Posterior vena cava (tissue), 2 donors: ENCODE results near the gene GLIS1. TPM values are rescaled to one million over a fixed set of nuclear protein-coding genes. Genes with fewer than 3 reads are reported as not detected.

ENCODE experiments used
- DNase-seq: peaks from one replicate; pipeline ENCODE4 v3.0.0-alpha.2; 2020; ENCODE audit warnings: low spot score
- intact Hi-C, 2 donors: fragments of 100-400 bp; cut with DNase I; formaldehyde crosslinking; loops; one replicate each; pipeline versions ENCODE4 v1.14.1 to v1.14.2; 2022 to 2023
- total RNA-seq, 2 donors: library from RNA; stranded (reverse); fragmentation: NEBNext Ultra II Directional; extraction: Animal tissue kit (Norgen Biotek cat#: 25700); gene quantifications; one replicate each; pipeline ENCODE4 v1.2.1, GENCODE V29; 2021
- donor health status: DM: yes; HTN: yes; CAD: no.
- donor health status: DM: yes; HTN: yes; CAD: no.

The GLIS1 gene
- total RNA-seq, 2 donors from 2014 or later = 0.74 to 1.7 TPM

DNA sequence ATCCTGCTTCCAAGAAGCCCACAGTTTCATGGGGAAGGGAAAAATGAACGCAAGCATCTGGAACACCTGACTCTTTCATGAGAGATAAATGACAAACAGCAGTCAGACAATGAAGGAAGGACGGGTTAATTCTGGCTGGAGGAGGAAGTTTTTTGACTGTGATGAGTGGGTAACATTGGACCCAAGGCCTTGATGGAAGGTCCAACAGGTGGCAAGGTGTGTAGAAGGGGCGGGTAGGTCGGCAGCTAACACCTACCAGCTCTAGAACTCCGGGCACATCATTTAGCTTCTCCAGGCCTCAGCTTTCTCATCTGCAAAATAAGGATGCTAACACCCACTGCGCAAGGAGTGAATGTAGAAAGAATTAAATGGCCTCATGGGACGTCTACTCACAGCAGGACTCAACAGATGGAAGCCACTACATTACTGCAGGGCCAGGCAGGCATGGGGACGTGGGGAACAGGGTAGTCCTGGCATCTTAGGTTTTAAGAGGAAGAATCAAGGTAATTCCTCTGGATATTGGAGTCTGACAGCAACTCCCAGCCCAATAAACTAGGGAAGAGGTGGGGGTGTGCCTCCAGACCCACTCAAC, 12.9 kb downstream of the GLIS1 start:
- intact Hi-C loops = no loop called here
- no peak for DNase-seq

DNA sequence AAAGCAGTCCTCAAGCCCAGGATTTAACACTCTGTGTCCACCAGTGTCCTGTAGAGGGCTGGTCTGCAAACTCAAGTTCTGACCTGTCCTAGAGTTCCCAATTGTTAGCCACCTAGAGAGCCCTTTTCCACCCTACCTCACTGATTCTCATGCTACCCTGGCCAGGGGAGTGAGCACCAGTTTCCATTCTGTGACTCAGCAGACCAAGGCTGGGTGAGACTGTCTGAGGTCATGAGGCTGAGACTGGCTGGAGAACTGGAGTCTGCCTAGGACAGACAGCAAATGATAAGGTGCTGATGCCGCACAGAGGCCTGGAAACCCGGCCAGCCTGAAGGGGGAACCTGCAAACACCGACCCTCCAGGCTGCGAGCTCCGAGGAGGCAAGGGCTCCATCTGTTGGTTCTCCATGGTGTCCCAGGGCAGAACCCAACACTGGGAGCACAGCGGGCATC, 13.7 kb downstream of the GLIS1 start:
- intact Hi-C loops = no loop called here
- DNase-seq = no peak

DNA sequence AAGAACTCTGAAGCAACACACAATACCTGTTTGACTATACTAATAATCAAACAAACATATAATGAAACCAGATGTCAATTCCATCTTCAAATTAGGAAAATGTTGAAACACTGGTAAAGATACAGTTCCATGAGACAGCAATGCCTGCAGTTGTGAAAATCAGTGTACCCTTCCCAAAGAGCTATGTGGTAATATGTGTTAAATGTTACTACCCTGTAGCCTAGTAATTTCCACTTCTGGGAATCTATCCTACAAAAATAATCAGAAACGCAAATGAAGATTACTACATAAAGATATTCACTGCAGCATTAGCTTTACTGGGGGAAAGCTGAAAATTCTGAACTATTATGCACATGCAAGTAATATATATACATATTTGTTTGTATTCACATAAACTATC, 16.9 kb downstream of the GLIS1 start:
- DNase-seq = no peak
- intact Hi-C loops = no loop called here

DNA sequence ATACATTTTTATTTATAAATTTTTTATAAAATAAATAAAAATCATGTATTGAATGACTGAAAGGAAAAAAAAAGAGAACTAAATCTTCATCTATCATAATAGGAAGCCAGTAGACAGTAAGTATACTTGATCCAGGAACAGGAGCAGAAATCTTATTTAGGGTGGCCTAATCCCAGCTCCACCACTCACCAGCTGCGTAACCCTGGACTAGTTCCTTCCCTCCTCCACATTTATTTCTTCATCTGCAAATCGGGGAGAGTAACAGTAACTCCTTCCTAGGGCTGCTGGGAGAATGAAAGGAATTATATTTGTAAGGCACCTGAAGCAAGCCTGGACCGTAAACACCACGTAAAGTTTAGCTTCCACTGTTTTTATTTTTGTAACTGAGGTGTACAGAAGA, 17.9 kb downstream of the GLIS1 start:
- DNase-seq = no peak
- intact Hi-C loops = no loop called here

DNA sequence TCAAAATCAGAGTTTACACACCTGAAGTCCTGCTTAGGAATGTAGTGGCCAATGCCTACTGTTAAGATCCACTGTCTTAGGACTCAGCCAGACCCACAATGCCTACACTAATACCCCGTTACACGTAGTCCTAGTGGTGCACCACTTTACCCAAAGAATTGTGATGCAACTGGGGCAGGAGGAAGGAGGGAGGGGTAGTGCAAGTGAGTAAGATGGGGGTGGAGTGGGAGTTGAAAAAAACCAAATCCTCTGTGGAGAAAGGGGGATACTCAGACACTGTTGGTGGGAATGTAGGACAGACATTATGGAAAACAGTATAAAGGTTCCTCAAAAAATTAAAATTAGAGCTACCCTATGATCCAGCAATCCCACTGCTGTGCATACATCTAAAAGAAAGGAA, 19.5 kb downstream of the GLIS1 start:
- intact Hi-C loops = no loop called here

DNA sequence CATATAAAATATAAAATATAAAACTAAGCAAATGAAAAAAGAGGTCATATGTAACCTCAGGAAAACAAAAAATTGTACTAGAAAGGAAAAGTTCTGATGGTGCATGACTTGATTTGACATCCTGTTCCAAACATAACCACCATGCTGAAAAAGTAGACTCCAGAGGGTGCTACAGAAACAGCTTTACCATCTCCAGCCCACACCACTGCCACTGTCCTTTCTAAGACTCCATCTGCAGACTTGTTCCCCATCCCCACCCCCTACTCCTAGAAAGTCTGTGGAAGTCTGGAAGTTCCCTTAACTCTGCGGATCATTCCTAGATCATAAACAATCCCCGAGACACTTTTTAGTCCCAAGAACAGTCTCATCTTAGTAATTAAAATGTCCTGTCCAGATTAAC, 20.5 kb downstream of the GLIS1 start:
- no peak for DNase-seq
- intact Hi-C loops = no loop called here

More for the DNA sequence above, 19.5 kb downstream of the GLIS1 start:
- no peak for DNase-seq

DNA sequence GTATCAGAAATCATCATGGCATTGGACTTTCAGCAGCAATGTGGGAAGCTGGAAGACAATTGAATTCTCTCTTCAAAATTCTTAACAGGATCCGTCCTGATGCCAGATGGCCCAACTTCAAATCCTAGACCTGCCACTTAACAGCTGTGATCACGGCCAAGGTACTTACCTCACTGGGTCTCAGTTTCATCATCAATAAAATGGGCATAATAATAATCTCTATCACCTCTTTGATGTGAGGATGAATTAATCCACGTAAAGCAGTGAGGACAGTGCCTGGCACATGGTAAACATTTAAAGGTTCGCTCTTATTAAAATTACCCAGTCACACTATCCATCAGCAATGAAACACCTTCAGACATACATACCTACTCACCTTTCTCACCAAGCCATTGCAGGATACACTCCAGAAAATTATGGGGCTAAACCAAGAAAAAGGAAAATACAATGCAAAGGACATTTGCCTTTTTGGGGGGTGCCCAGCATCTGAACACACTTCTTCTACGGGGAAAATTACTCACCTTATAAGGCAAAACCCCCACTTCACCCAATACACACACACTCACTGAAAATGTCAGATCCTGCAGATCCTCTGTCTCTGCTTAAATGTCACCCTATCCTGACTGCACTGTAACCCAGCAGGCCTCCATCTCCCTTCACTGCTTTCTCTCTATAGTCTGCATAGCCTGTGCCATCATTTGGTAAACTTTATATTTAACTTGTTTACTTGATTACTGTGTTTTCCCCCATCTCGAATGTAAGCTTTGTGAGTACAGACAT, 21.7 kb downstream of the GLIS1 start:
- DNase-seq = no peak
- intact Hi-C loops = no loop called here

DNA sequence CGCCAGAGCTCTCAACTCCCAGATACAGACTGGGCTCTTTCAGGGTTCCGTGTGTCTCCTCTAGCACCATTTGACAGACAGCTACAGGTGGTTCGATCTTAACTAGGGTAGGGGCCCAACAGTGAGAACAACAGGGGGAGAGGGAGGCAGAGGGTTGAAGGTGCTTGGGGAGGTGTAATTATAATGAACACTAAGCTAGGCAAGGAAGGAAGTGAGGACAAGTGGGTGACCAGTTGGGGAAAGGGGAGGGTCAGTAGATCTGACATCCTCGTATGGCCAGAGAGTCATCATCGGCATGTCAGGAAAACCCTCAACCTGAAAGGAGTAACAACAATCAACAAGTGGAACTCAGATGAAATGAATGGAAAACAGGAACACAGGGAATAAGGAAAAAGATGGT, 22.8 kb downstream of the GLIS1 start:
- intact Hi-C loops = no loop called here
- DNase-seq = no peak

DNA sequence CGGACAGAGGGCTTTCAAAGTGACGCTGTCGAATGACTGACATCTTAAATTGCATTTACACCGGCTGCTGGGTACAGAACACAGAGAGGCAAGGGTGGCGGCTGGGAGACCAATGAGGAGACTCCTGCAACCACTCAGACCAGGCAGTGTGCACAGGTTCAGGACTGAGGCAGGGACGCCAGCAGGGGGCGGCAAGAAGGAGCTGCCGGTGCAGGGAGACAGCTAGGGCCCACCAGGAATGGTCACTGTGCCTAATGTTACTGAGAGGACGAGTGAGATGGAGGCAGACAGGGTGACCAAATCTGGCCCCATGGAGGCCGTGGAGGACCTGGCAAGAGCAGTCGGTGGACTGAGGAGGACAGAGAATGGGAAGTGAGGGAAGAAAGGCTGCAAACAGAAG, 23.5 kb downstream of the GLIS1 start:
- no peak for DNase-seq
- intact Hi-C loops = no loop called here

DNA sequence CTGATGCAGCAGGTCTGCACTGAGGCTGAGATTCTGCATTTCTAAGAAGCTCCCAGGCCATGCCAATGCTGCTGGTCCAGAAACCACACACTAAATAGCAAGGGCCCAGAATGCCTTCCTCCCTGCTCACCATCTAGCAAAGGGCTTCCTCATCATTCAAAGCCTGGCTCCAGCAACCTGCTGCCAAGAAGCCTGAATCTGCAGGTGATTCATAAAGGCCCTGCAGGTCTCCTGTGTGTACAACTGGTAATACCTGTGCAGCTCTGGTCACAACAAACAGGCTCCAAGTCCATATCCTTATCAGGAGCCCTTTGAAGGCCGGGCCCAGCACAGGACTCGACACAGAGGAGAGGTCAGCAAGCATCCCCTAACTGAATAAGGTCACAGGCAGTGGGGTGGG, 26.7 kb downstream of the GLIS1 start:
- no peak for DNase-seq
- intact Hi-C loops = no loop called here

DNA sequence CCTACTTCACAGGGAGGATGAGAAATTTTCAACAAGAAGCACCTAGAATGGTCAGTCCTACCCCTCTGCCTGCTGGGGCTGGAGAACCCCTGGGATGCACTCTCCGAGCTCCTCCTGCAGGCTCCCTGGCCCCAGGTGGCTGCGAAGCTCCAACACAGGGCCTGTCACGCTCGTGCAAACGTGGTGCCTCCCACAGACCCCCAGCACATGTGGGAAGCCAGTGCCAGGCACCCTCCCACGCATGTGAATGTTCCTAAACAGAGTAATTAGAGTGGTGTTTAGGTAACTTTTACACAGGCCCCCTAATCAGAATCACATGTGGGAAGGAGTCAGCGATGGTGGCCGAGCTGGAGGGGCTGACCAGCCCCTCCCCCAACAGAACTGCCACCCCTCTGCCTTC, 28.4 kb downstream of the GLIS1 start:
- intact Hi-C loops = no loop called here
- no peak for DNase-seq

DNA sequence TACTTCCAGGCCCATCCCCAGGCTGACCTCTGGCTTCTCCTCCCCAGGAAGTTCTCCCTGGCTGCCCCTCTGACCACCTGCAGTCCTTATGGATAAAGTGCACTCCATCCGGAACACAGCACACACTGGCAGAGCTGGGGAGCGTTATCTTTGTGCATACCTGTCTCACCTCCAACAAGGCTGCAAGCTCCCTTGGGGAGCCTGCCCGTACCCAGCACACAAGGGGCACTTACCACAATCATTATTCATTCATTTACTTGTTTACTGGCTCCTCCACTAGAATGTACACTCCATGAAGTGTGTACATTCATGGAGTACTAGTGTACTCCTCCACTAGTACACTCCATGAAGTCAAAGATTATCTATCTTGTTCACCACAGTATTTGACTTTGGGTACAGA, 30.3 kb downstream of the GLIS1 start:
- DNase-seq = no peak
- intact Hi-C loops = no loop called here

DNA sequence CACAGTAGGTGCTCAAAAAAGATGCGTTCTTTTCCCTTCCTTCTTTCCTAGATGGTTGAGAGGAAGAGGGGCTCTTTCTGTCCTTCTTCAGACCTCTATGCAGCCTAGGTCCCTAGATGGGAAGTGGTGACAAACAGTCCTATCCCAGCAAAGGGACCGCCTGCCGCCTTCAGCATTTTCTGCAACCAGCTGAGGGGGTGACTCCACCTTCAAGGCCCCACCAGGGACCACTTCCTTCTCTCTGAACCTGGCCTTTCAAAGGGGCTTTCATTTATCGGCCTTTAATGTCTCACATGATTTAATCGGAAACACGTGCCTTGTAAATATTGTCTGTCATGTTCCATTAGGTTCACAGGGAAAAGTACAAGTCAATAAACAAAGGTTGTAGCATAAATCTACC, 32.6 kb downstream of the GLIS1 start:
- DNase-seq = no peak

DNA sequence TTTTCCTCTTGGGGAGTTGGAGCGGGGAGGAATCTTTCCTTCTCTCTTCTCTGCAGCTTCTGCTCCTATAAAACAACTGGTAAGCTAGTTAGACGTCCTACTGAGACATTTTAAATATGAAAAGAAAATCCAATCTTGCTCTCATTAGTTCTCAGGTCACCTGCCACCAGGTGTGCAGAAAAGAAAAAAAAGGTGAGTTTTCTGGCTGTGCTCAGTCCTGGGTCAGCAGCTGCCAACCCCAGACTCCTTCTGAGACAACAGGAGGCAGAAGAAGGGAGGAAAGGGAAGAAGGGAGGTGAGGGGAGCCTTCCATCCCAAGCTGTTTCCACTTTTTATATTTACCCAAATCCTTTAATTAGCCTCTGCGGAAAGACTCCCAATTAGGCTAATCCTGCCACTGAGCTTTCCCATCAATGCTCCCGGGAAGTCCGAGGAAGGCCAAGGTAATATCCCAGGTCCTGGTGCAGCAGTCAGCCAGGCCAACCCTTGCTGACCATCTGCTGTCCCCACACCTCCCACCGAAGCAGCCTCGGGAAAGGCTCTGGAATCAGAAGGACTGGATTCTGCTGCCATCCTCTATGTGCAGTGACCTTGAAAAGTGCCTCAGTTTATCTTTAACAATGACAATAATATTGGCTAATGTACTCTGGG, 33.4 kb downstream of the GLIS1 start:
- DNase-seq = no peak
- intact Hi-C loops = no loop called here

More for the DNA sequence above, 32.6 kb downstream of the GLIS1 start:
- intact Hi-C loops = no loop called here

DNA sequence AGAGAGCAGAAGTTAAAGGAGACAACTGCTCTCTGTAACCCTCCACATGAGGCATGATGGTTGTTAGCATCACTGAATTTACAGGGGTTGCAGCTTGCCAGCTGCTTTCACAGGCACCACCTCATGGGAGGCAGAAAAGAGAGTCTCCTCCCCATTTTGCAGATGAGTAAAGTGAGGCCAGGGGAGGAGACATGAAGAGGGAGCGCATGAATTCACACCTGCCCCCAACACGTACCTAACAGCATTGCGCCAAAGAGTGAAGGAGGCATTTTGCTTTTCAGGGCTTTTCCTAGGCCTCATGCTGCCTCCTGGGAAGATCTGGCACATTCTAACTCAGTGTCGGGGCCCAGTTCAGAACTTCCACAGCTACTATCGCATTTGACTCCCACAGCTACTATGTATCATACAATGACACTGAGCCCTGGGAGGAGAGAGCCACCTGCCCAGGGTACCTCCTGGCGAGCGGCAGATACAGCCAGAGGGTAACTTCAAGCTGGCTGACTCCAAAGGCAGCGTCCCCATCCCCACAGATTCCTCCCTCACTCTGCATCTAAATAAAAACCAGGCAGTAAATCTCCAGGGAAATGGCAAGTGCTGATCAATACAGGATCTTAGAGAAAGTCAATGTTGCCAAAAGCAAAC, 34.0 kb downstream of the GLIS1 start:
- no peak for DNase-seq
- intact Hi-C loops = no loop called here

DNA sequence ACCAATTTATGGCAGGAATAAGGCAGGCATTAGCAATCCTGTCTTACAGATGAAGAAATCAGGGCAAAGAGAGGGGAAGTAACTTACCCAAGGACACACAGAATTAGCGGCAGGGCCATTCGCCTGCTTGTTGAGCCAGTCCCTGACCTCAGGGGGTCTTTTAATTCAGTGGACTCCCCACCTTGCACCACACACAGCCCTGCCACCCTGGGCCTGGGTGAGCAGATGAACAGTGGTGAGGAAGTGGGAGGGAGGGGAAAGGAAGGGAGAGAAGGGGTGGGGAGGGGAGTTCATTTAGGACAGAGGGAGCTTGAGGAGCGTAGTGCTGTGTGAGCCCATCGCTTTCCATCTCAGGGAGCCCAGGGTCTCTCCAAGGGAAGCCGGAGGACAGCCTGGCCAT, 34.7 kb downstream of the GLIS1 start:
- intact Hi-C loops = no loop called here
- DNase-seq = no peak

DNA sequence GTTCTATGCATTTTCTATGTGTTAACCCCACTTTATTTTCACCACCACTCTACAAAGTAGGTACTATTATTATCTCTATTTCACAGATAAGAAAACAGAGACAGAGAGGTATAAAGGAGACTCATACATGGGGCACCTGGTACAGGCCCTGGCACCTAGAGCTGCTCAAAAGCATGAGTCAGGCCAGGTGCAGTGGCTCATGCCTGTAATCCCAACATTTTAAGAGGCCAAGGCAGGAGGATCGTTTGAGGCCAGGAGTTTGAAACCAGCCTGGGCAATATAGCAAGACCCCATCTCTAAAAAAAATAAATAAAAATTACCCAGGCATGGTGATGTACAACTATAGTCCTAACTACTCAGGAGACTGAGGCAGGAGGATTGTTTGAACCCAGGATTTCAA, 35.8 kb downstream of the GLIS1 start:
- DNase-seq = no peak
- intact Hi-C loops = no loop called here

DNA sequence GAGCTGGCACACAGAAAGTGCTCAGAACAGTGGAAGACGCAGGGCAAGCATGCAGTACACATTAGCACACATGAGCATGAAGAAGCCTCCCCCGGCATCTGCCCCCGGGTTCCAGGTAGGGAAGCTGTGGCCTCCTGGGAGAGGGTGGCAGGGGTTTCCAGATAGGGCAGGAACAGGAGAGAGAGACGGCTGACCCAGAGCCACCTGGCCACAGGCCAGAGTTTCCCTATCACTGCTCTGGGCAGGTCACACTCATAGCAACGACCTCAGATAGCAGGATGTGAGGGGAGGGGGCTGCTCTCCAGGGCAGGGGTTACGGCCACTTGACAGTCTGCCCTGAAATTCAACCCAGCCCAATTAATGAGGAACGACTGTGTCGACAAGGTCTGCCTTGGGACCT, 36.6 kb downstream of the GLIS1 start:
- intact Hi-C loops = no loop called here
- no peak for DNase-seq

DNA sequence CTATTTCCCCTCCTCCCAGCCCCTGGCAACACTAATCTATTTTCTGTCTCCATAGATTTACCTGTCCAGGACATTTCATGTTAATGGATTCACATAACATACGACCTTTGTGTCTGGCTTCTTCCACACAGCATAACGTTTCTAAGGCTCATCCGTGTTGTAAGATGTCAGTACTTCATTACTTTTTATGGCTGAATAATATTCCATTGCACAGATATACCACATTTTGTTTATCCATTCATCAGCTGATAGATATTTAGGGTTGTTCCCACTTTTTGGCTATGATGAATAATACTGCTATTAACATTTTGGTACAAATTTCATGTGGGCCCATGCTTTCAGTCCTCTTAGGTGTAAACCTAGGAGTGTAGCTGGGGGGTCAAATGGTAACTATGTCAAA, 38.2 kb downstream of the GLIS1 start:
- intact Hi-C loops = loop anchor here in 1 of 2 donors (2.0 kb wide), 1 partner anchor 76 kb away; no protein-coding TSS in a partner anchor
- DNase-seq = no peak

DNA sequence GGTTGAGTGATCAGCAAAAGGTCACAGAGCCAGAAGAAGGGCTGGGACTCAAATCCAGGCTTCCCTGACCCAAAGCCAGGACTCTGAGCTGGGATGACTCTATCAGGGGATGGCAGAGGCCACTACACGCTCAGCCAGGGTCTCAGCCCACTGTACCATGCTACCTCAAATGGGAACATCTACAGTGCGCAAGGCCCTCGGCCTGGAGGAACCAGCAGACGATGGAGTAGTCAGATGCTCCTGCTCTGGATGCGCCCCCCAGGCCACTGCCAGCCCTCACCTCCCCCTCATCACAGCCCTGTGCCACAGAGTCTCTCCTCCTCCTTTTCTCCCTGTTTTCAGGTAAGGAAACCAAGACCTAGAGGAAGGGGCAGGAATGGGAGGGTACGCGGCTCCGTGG, 39.0 kb downstream of the GLIS1 start:
- intact Hi-C loops = loop anchor here in 1 of 2 donors (2.0 kb wide), 1 partner anchor 77 kb away; no protein-coding TSS in a partner anchor
- DNase-seq = no peak
